Body of pancreas (tissue), 4 donors: Measurements from ENCODE around the gene MED26. TPM values are rescaled to one million over a fixed set of nuclear protein-coding genes. Genes with fewer than 3 reads are reported as not detected.
"Not testable (repeated sequence)": the region's sequence is repeated elsewhere in the genome, so short reads cannot be mapped to it uniquely, and the experiment has no call there.

ENCODE experiments used
- ATAC-seq: fragments of 150-250 bp; one replicate; pipeline ENCODE4 v1.9.1; 2016
- DNase-seq, 4 donors: peaks; one replicate each; pipeline ENCODE4 v3.0.0-alpha.2; 2019
- H3K27ac ChIP-seq, 4 donors: fragments of 200-600 bp; sonication (generic); 1 replicate in 3 of 4; 2 replicates in 1 of 4; pipeline versions ENCODE4 v1.5.1 to v1.6.1; 2016 to 2019; ENCODE audit warnings: mild to moderate bottlenecking in 1 of 4, mixed read lengths in 1 of 4, moderate library complexity in 1 of 4
- H3K27me3 ChIP-seq, 2 donors: fragments of 200-600 bp; sonication (generic); one replicate each; pipeline ENCODE4 v1.6.0; 2016; ENCODE audit warnings: mild to moderate bottlenecking in 1 of 2
- H3K36me3 ChIP-seq, 2 donors: fragments of 200-600 bp; sonication (generic); replicated peaks in 1 of 2; 2 replicates each; pipeline ENCODE4 v1.5.1; 2016; ENCODE audit warnings: low read depth in 2 of 2; ENCODE audit not compliant: insufficient read depth in 1 of 2
- H3K4me1 ChIP-seq: fragments of 200-600 bp; sonication (generic); one replicate; pipeline ENCODE4 v1.6.0; 2016
- H3K4me3 ChIP-seq, 2 donors: fragments of 200-600 bp; sonication (generic); 1 replicate in 1 of 2; 2 replicates in 1 of 2; pipeline ENCODE4 v1.5.1; 2016 to 2019
- H3K9me3 ChIP-seq, 3 donors: fragments of 200-600 bp; sonication (generic); 1 replicate in 2 of 3; 2 replicates in 1 of 3; pipeline ENCODE4 v1.5.1; 2016
- POLR2A ChIP-seq, 3 donors: fragments of 450-650 bp; IDR thresholded peaks; one replicate each; pipeline ENCODE4 v1.6.1; 2016; ENCODE audit warnings: antibody characterized with exemption in 3 of 3, mild to moderate bottlenecking in 2 of 3
- WGBS, 2 donors: methylation state at CpG; one replicate each; pipeline ENCODE4 v1.1.5; 2017; 5-methylcytosine and 5-hydroxymethylcytosine counted together
- intact Hi-C: fragments of 100-400 bp; cut with DNase I; formaldehyde crosslinking; loops from one replicate; pipeline ENCODE4 v1.15.1; 2023
- total RNA-seq, 2 donors: library from RNA; depleted of rRNA; stranded (reverse); fragments of >200 nt; gene quantifications; one replicate each; pipeline ENCODE4 v1.1.0, GENCODE V29; 2016
- TF ChIP-seq, protein P1 (sequence below), 7 experiments: fragments of 450-650 bp in 4 of 7; fragments of 200-600 bp in 3 of 7; sonication (generic) in 3 of 7; IDR thresholded peaks; one replicate each; pipeline ENCODE4 v1.5.1; 2016 to 2019; ENCODE audit warnings: antibody characterized with exemption in 7 of 7

Gene MED26
- total RNA-seq, 2 donors from 2014 or later, result 4.9 to 8.2 TPM

DNA sequence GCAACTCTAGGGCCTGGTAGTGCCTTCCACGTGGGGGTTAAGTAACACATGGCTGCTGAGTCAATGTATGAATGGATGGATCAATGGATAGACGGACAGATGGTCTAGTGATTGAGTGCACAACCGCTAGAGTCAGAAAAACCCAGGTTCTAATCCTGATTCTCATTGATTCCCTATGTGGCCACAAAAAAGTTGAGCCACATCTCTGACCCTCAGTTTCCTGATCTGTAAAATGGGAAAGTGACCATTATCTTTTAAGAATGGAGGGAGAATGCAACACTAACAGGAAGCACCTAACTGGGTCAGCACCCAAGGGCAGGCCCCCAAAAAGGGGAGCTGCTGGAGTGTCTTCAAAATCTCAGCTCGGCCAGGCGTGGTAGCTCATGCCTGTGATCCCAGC lies 29.4 kb upstream of the MED26 start:
- intact Hi-C loops, result no loop called here
- Histone ChIP-seq H3K4me3 (no peak overlapping the region), H3K4me1 (peaks cover 35% of the 10 kb centered on the region), H3K9me3 (no peaks in the 10 kb centered on the region), H3K27me3 (no peaks in the 10 kb centered on the region), H3K36me3 (peaks cover 4 to 32% of the 10 kb centered on the region in 2 donors), H3K27ac (no peak overlapping the region)
- no peak for TF ChIP-seq POLR2A (IDR thresholded peaks at IDR 0.05)
- TF ChIP-seq, protein P1, sequence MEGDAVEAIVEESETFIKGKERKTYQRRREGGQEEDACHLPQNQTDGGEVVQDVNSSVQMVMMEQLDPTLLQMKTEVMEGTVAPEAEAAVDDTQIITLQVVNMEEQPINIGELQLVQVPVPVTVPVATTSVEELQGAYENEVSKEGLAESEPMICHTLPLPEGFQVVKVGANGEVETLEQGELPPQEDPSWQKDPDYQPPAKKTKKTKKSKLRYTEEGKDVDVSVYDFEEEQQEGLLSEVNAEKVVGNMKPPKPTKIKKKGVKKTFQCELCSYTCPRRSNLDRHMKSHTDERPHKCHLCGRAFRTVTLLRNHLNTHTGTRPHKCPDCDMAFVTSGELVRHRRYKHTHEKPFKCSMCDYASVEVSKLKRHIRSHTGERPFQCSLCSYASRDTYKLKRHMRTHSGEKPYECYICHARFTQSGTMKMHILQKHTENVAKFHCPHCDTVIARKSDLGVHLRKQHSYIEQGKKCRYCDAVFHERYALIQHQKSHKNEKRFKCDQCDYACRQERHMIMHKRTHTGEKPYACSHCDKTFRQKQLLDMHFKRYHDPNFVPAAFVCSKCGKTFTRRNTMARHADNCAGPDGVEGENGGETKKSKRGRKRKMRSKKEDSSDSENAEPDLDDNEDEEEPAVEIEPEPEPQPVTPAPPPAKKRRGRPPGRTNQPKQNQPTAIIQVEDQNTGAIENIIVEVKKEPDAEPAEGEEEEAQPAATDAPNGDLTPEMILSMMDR (IDR thresholded peaks at IDR 0.05), result no peak
- 75 to 76% methylated on average over 5 of the region's 5 CpGs for WGBS, 2 donors
- DNase-seq (no peak), ATAC-seq (no peak)

DNA sequence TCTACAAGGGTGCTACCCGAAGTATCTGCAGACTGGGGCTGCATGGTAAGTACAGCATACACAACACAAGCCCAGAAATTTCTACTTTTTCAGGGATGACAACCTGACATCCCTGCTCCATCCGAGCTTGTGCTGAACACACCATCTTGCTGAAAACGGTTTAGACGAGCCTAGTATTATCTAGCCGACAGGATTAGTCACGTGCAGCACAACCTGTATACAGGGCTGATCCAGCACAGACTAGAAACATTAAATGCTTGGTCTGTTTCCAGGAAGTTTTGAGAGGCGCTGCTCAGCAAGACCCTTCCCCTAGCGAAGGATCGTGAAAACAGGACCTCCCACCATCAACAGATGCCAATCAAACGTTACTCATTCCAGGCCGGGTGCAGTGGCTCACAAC lies 27.7 kb upstream of the MED26 start:
- no peak overlapping the region for H3K27ac ChIP-seq
- DNase-seq (no peak), ATAC-seq (no peak)
- H3K9me3 ChIP-seq, result no peaks in the 10 kb centered on the region
- WGBS, 2 donors, result 79 to 83% methylated on average over 11 of the region's 11 CpGs
- intact Hi-C loops, result no loop called here
- TF ChIP-seq POLR2A (IDR thresholded peaks at IDR 0.05), result no peak
- TF ChIP-seq, protein P1 (IDR thresholded peaks at IDR 0.05), result no peak
- peaks cover 6 to 40% of the 10 kb centered on the region in 2 donors for H3K36me3 ChIP-seq
- no peak overlapping the region for H3K4me3 ChIP-seq
- H3K4me1 ChIP-seq, result peaks cover 26% of the 10 kb centered on the region
- no peaks in the 10 kb centered on the region for H3K27me3 ChIP-seq

DNA sequence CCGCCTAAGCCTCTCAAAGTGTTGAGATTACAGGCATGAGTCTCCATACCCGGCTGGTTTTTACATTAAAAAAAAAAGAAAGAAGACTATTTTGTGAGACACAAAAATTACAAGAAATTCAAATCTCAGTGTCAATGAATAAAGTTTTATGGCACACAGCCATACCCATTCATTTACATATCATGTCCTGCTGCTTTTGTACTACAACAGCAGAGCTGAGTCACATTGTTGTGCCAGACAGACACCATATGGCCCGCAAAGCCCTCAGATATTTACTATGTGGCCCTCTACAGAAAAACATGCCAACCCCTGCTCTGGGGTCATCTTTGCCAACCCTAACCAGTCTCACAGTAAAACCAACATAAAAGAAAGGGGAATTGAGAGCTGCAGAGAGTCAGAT lies 26.6 kb upstream of the MED26 start:
- no peaks in the 10 kb centered on the region for H3K9me3 ChIP-seq
- no peak for ATAC-seq
- intact Hi-C loops, result no loop called here
- no peak overlapping the region for H3K27ac ChIP-seq
- peaks cover 26% of the 10 kb centered on the region for H3K4me1 ChIP-seq
- peaks cover 6 to 43% of the 10 kb centered on the region in 2 donors for H3K36me3 ChIP-seq
- WGBS, 2 donors, result 85 to 94% methylated on average over 3 of the region's 3 CpGs
- no peak for DNase-seq
- no peaks in the 10 kb centered on the region for H3K27me3 ChIP-seq
- H3K4me3 ChIP-seq, result no peak overlapping the region
- TF ChIP-seq, protein P1 (IDR thresholded peaks at IDR 0.05), result no peak

DNA sequence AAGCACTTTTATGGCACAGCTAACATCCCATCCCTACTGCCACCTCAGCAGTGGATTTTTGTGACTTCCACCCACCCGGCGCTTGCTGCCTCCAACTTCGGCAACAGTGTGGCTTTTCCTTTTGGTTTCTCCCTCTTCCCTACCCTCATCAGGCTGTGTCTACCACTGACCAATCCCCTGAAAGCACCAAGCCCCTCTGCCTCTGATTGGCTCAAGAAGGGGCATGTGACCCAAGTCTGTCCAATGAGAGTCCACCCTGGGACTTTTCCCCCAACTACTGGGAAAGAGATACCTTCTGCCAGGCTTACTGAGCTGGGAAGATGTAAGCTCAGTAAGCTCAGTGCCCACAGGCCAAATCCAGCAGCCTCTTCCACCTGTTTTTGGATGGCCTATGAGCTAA lies 26.1 kb upstream of the MED26 start:
- H3K27me3 ChIP-seq, result no peaks in the 10 kb centered on the region
- H3K27ac ChIP-seq, result no peak overlapping the region
- whole genome bisulfite sequencing, 2 donors, result 90 to 92% methylated on average over 3 of the region's 3 CpGs
- peaks cover 23% of the 10 kb centered on the region for H3K4me1 ChIP-seq
- intact Hi-C loops, result no loop called here
- ATAC-seq, result no peak
- no peak for DNase-seq
- H3K4me3 ChIP-seq, result no peak overlapping the region
- H3K9me3 ChIP-seq, result no peaks in the 10 kb centered on the region
- H3K36me3 ChIP-seq, result peaks cover 6 to 43% of the 10 kb centered on the region in 2 donors
- TF ChIP-seq, protein P1 (IDR thresholded peaks at IDR 0.05), result no peak
- TF ChIP-seq POLR2A (IDR thresholded peaks at IDR 0.05), result no peak

DNA sequence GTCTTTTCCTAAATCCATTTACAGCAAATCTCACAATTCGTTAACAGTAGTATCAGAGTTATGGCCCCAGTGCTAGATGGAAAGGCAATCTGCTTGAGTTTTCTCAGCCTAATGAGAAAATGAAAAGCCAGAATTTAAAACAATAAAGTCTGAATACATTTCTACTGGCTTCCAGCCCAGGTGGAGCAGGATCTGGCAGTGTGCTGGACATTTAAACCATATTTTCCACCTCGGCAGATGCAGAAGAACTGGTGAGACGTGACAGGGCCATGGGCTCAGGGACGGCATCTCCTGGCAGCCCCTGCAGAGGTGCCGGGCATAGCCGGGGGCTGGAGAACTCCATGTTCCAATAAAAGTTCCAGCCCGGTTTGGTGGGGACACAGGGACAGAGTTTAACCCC lies 24.9 kb upstream of the MED26 start:
- DNase-seq (no peak), ATAC-seq (no peak)
- intact Hi-C loops, result no loop called here
- Histone ChIP-seq H3K4me3 (no peak overlapping the region), H3K9me3 (no peaks in the 10 kb centered on the region), H3K27ac (no peak overlapping the region), H3K4me1 (peaks cover 10% of the 10 kb centered on the region), H3K27me3 (no peaks in the 10 kb centered on the region), H3K36me3 (peaks cover 6 to 37% of the 10 kb centered on the region in 2 donors)
- TF ChIP-seq, protein P1 (IDR thresholded peaks at IDR 0.05), result no peak
- TF ChIP-seq POLR2A (IDR thresholded peaks at IDR 0.05), result no peak
- 75 to 96% methylated on average over 7 of the region's 7 CpGs for WGBS, 2 donors

DNA sequence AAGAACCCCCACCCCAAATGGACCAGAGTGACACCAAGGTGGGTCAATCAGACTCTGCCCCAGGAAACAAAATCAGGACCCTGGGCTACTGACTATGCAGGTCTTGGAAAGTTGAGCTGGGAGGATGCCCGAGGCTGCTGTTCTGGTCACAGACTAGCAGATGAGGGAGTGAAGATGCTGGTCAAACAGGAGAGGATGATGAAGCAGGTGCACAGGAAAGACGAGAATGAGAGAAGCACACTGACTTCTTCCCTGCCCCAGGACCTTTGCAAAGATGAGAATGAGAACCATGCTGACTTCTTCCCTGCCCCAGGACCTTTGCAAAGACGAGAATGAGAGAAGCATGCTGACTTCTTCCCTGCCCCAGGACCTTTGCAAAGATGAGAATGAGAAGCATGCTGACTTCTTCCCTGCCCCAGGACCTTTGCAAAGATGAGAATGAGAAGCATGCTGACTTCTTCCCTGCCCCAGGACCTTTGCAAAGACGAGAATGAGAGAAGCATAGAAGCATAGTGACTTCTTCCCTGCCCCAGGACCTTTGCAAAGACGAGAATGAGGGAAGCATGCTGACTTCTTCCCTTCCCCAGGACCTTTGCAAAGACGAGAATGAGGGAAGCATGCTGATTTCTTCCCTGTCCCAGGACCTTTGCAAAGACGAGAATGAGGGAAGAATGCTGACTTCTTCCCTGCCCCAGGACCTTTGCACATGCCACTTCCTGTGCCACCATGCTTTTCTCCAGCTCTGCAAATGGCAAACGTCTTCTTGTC lies 23.6 kb upstream of the MED26 start:
- WGBS, 2 donors, result 88 to 90% methylated on average over 8 of the region's 8 CpGs
- H3K4me1 ChIP-seq, H3K27ac ChIP-seq, H3K27me3 ChIP-seq, H3K9me3 ChIP-seq, ATAC-seq, DNase-seq, intact Hi-C loops, H3K4me3 ChIP-seq: not testable (repeated sequence)
- peaks cover 6 to 35% of the 10 kb centered on the region in 2 donors for H3K36me3 ChIP-seq
